Panc1 (cell line): Measurements from ENCODE around the gene ANAPC16. TPM values are rescaled to one million over a fixed set of nuclear protein-coding genes. Genes with fewer than 3 reads are reported as not detected.

ENCODE experiments used
- ATAC-seq: fragments of 200-7000 bp; cut with Tn5 transposase; 2 replicates; pipeline ENCODE4 v1.9.1; 2020; ENCODE audit warnings: mild to moderate bottlenecking, moderate library complexity
- BruUV-seq: library from RNA; stranded (reverse); fragments of 400-500 nt; replicated peaks from 2 replicates; lab custom pipeline; 2021; lab: Mats Ljungman, UMichigan
- CTCF ChIA-PET: fragments of 300-600 bp; sonication (Branson Sonifier 250); formaldehyde crosslinking; loops from one replicate; lab custom pipeline; 2022; ENCODE audit warnings: antibody characterized with exemption; lab: Charles Lee
- POLR2A ChIA-PET: fragments of 300-600 bp; sonication (Branson Sonifier 250); formaldehyde crosslinking; loops from one replicate; lab custom pipeline; 2022; ENCODE audit warnings: antibody characterized with exemption; lab: Charles Lee
- DNase-seq: peaks from one replicate; pipeline ENCODE4 v3.0.0-alpha.2; 2010; ENCODE audit warnings: low read depth, low spot score
- H3K27ac ChIP-seq: 2 replicates; pipeline ENCODE4 v1.5.1; 2011; ENCODE audit warnings: mild to moderate bottlenecking, low read length, inconsistent platforms
- H3K27me3 ChIP-seq: fragments of 200-500 bp; sonication (Bioruptor generic); 2 replicates; pipeline ENCODE4 v1.6.0; 2014; ENCODE audit warnings: low read length, inconsistent platforms; ENCODE audit not compliant: control insufficient read depth, insufficient read depth
- H3K36me3 ChIP-seq: fragments of 200-500 bp; sonication (Bioruptor generic); 2 replicates; pipeline ENCODE4 v1.5.1; 2014; ENCODE audit warnings: inconsistent platforms, mild to moderate bottlenecking, low read length, moderate library complexity; ENCODE audit not compliant: control insufficient read depth, insufficient read depth
- H3K4me1 ChIP-seq: 2 replicates; pipeline ENCODE4 v1.5.1; 2011; ENCODE audit warnings: inconsistent platforms, mild to moderate bottlenecking, low read length, moderate library complexity; ENCODE audit not compliant: control insufficient read depth, insufficient read depth
- H3K4me3 ChIP-seq, 2 experiments: 2 replicates each; pipeline ENCODE4 v1.5.1; 2011 to 2012; ENCODE audit warnings: low read depth in 2 of 2, low read length in 2 of 2, mild to moderate bottlenecking in 2 of 2, inconsistent platforms in 1 of 2, moderate library complexity in 1 of 2
- H3K9me3 ChIP-seq: fragments of 200-500 bp; sonication (Bioruptor generic); 2 replicates; pipeline ENCODE4 v1.5.1; 2014; ENCODE audit warnings: low read depth, mild to moderate bottlenecking, inconsistent platforms, low read length, moderate library complexity; ENCODE audit not compliant: control insufficient read depth, insufficient read depth
- POLR2AphosphoS5 ChIP-seq: IDR thresholded peaks from 2 replicates; pipeline ENCODE4 v1.6.1; 2012; ENCODE audit warnings: mild to moderate bottlenecking, low read depth, low read length, moderate library complexity
- SIN3A ChIP-seq: IDR thresholded peaks from 2 replicates; pipeline ENCODE4 v1.6.1; 2012; ENCODE audit warnings: low read depth, mild to moderate bottlenecking, low read length, moderate library complexity, borderline replicate concordance; ENCODE audit not compliant: insufficient read depth
- TCF7L2 ChIP-seq: IDR thresholded peaks from 2 replicates; pipeline ENCODE4 v1.6.1; 2011; ENCODE audit warnings: mild to moderate bottlenecking, low read depth, low read length, inconsistent platforms
- in situ Hi-C: cut with HindIII; loops from 2 replicates; pipeline ENCODE4 v1.10.0; 2016; ENCODE audit warnings: low sequenced_read_pairs, low pct_unique_long_range_greater_than_20kb
- intact Hi-C: fragments of 100-400 bp; cut with micrococcal nuclease; formaldehyde crosslinking; loops from one replicate; pipeline ENCODE4 v1.10.0; 2022; ENCODE audit not compliant: unreplicated experiment
- total RNA-seq: library from RNA; stranded (reverse); gene quantifications from one replicate; pipeline ENCODE4 v1.2.1, GENCODE V29; 2021; ENCODE audit not compliant: unreplicated experiment
- TF ChIP-seq, protein P1 (sequence below), 2 experiments: IDR thresholded peaks; 2 replicates each; pipeline ENCODE4 v1.6.1; 2011 to 2012; ENCODE audit warnings: low read depth in 2 of 2, control low read depth in 1 of 2, low read length in 1 of 2, mild to moderate bottlenecking in 1 of 2, moderate library complexity in 1 of 2; ENCODE audit not compliant: insufficient read depth in 1 of 2
- TF ChIP-seq, protein P2 (sequence below): fragments of 450-650 bp; IDR thresholded peaks from 2 replicates; pipeline ENCODE4 v1.5.1; 2017; ENCODE audit warnings: mild to moderate bottlenecking

Gene ANAPC16
- total RNA-seq, 1 experiment from 2014 or later, result 110 TPM

DNA sequence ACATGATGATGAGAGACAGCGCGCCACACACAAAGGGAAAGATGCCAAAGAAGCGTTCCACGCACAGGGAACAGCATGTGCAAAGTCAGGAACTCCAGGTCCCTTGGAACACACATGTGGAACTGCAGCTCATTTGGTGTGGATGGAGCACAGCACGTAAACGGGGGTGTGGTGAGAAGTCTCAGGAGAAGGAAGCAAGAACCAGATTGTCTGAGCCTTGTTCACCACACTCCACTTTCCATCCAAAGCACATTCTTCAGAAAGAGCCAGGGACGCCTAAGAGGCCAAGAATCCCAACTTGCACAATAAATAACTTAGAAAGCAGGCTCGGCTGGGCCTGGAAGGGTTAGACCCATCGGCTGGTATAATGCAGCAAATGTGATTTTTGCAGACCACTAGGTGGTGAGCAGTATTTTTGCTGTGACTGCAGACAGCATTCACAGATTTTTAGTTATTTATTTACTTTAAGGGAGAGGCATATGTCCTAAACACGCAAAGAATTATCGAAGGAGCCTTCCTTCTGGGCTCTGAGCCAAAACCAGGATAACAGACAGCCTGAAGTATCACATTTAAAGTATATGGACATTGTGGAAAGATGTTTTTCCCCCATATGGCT lies 28.1 kb downstream of the ANAPC16 start:
- intact Hi-C loops, result no loop called here
- peak overlapping the region; percentile 83 for H3K27ac ChIP-seq
- no peaks in the 10 kb centered on the region for H3K36me3 ChIP-seq
- H3K27me3 ChIP-seq, result no peaks in the 10 kb centered on the region
- in situ Hi-C loops, result no loop called here
- peaks cover 27% of the 10 kb centered on the region for H3K4me1 ChIP-seq
- no peaks in the 10 kb centered on the region for H3K9me3 ChIP-seq
- no peak for DNase-seq
- peak; percentile 64 for ATAC-seq
- no peak overlapping the region for H3K4me3 ChIP-seq
- no TSS peak for BruUV-seq
- ChIA-PET CTCF (interaction anchor here (0.5 to 0.6 kb wide), 2 partner anchors 14 to 155 kb away, joined by 5 to 7 read pairs; no protein-coding TSS in a partner anchor), POLR2A (interaction anchor here (0.6 kb wide), 1 partner anchor 84 kb away, joined by 8 read pairs; no protein-coding TSS in a partner anchor)
- TF ChIP-seq SIN3A, result no peak
- TF ChIP-seq POLR2AphosphoS5, result peak; percentile 22; the same call in 1 of the 2 replicates

DNA sequence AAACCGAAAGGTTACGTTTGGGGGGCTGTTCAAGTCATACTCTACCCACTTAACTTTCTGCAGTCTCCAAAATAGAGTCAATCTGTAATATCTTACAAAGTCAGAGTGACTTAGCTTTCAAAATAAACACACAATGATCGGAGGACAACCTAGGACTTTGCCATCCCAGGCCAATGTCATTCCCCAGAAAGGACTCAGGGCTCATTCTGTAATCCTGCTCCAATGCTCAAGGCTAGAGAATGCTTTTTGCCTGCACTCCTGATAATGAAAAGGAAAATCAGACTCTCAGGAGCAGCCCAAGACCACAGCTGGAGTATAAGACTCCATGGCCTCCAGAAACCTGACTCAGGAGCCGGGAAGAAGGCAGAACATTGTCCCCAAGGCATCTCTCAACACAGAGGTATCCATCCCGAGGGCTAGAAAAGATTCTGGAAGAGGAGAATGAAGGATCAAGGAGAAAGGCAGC lies 28.8 kb downstream of the ANAPC16 start:
- in situ Hi-C loops, result no loop called here

More for the DNA sequence above, 28.8 kb downstream of the ANAPC16 start:
- TF ChIP-seq SIN3A (no peak), TCF7L2 (no peak), POLR2AphosphoS5 (no peak)
- TF ChIP-seq, protein P1, sequence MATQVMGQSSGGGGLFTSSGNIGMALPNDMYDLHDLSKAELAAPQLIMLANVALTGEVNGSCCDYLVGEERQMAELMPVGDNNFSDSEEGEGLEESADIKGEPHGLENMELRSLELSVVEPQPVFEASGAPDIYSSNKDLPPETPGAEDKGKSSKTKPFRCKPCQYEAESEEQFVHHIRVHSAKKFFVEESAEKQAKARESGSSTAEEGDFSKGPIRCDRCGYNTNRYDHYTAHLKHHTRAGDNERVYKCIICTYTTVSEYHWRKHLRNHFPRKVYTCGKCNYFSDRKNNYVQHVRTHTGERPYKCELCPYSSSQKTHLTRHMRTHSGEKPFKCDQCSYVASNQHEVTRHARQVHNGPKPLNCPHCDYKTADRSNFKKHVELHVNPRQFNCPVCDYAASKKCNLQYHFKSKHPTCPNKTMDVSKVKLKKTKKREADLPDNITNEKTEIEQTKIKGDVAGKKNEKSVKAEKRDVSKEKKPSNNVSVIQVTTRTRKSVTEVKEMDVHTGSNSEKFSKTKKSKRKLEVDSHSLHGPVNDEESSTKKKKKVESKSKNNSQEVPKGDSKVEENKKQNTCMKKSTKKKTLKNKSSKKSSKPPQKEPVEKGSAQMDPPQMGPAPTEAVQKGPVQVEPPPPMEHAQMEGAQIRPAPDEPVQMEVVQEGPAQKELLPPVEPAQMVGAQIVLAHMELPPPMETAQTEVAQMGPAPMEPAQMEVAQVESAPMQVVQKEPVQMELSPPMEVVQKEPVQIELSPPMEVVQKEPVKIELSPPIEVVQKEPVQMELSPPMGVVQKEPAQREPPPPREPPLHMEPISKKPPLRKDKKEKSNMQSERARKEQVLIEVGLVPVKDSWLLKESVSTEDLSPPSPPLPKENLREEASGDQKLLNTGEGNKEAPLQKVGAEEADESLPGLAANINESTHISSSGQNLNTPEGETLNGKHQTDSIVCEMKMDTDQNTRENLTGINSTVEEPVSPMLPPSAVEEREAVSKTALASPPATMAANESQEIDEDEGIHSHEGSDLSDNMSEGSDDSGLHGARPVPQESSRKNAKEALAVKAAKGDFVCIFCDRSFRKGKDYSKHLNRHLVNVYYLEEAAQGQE (IDR thresholded peaks at IDR 0.05; ENCODE audit: insufficient read depth in 1 of 2, low read depth in 2 of 2, low read length in 1 of 2), result no peak; a peak in 1 of 4 replicates
- TF ChIP-seq, protein P2, sequence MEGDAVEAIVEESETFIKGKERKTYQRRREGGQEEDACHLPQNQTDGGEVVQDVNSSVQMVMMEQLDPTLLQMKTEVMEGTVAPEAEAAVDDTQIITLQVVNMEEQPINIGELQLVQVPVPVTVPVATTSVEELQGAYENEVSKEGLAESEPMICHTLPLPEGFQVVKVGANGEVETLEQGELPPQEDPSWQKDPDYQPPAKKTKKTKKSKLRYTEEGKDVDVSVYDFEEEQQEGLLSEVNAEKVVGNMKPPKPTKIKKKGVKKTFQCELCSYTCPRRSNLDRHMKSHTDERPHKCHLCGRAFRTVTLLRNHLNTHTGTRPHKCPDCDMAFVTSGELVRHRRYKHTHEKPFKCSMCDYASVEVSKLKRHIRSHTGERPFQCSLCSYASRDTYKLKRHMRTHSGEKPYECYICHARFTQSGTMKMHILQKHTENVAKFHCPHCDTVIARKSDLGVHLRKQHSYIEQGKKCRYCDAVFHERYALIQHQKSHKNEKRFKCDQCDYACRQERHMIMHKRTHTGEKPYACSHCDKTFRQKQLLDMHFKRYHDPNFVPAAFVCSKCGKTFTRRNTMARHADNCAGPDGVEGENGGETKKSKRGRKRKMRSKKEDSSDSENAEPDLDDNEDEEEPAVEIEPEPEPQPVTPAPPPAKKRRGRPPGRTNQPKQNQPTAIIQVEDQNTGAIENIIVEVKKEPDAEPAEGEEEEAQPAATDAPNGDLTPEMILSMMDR, result no peak
- no TSS peak for BruUV-seq
- ChIA-PET CTCF (interaction anchor here (0.5 kb wide), 1 partner anchor 154 kb away, joined by 7 read pairs; no protein-coding TSS in a partner anchor), POLR2A (no interaction called here)
- ATAC-seq (peak; percentile 39), DNase-seq (no peak)
- Histone ChIP-seq H3K4me3 (no peak overlapping the region), H3K36me3 (no peaks in the 10 kb centered on the region), H3K27me3 (no peaks in the 10 kb centered on the region), H3K9me3 (no peaks in the 10 kb centered on the region), H3K4me1 (peaks cover 31% of the 10 kb centered on the region), H3K27ac (peak overlapping the region; percentile 83)
- intact Hi-C loops, result no loop called here
